Liver (tissue), 3 donors: ENCODE data around the gene BASP1.

Experiments used
- CTCF ChIP-seq: fragments of 150-350 bp; IDR thresholded peaks from 2 replicates; pipeline ENCODE4 v1.5.1; 2017; ENCODE audit warnings: improper control_type of control experiment, low read depth, low read length; ENCODE audit not compliant: missing input control
- EGR1 ChIP-seq, 2 donors: IDR thresholded peaks; 2 replicates each; pipeline ENCODE4 v1.6.1; 2016 to 2018; ENCODE audit warnings: antibody characterized with exemption in 2 of 2, low read depth in 2 of 2
- NR2F2 ChIP-seq: IDR thresholded peaks from 2 replicates; pipeline ENCODE4 v1.6.1; 2016; ENCODE audit warnings: antibody characterized with exemption
- YY1 ChIP-seq: IDR thresholded peaks from 2 replicates; pipeline ENCODE4 v1.6.1; 2016; ENCODE audit warnings: antibody characterized with exemption, mild to moderate bottlenecking
- ZBTB33 ChIP-seq: IDR thresholded peaks from 2 replicates; pipeline ENCODE4 v1.6.1; 2016; ENCODE audit warnings: antibody characterized with exemption
- donor health status: healthy.
- donor health status: healthy.

GRCh38 chr5:17192191-17192590, 25.2 kb upstream of the BASP1 start:
- TF ChIP-seq NR2F2 (no peak), YY1 (no peak), CTCF (no peak), ZBTB33 (no peak), EGR1 (IDR thresholded peaks at IDR 0.05; ENCODE audit: low read depth in 2 of 2) (no peak)
